Measurements from ENCODE around the gene COL9A3. TPM values are rescaled to one million over a fixed set of nuclear protein-coding genes. Genes with fewer than 3 reads are reported as not detected.

Gene COL9A3
- total RNA-seq, 2 experiments from 2014 or later = not detected

DNA sequence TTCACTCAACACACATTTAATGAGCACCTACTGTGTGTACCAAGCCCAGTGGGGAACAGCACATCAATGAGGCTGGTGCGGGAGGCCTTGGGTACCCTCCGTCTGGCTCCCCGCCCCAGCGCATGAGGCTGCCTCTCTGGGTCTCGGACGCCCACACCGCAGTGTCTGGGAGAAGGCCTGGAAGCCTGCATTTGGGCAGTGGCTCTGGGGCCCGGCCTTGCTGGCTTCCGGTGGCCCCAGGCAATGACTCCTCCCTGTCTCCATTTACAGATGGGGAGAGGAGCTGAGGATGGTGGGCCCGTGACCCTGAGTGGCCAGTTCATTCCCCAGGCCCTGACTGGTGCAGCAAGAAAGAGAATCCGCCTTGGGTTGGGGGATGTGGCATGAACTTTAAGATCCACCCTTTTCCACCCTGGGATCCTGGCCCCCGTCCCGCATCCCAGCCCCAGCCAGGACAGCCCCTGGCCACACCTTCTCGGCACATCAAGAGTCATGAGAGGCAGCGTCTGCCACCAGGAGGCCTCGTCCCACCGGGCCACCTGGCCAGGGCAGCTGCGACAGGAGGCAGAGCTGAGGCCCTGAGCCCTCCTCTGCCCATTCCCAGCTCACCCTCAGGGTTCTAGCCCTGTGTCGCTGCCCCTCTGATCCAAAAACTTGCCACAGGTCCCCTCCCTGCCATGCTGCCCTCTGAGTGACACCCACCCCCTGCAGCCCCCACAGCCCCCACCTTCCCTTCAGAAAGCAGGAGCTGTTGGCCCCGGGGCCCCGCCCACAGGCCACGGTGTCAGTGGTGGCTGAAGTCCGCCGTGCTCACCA, 38.0 kb upstream of the COL9A3 start:
- no peak for ATAC-seq
- Mint-ChIP-seq H3K27ac (peak overlapping the region; percentile 24), H3K27me3 (no peaks in the 10 kb centered on the region), H3K4me3 (no peak overlapping the region), H3K9me3 (no peaks in the 10 kb centered on the region), H3K36me3 (ENCODE audit: low read depth) (no peaks in the 10 kb centered on the region), H3K4me1 (ENCODE audit: low read depth) (peaks cover 30% of the 10 kb centered on the region)
- no peak for DNase-seq
- TF ChIP-seq CTCF (IDR thresholded peaks at IDR 0.05) = no peak
- ChIA-PET CTCF (interaction anchor here (1.0 to 1.8 kb wide), 3 partner anchors 9 to 93 kb away, joined by 3 to 10 read pairs (median 3); no protein-coding TSS in a partner anchor), POLR2A (interaction anchor here (0.6 kb wide), 1 partner anchor 9 kb away, joined by 3 read pairs; no protein-coding TSS in a partner anchor)
- intact Hi-C loops (cut with micrococcal nuclease) = no loop called here

DNA sequence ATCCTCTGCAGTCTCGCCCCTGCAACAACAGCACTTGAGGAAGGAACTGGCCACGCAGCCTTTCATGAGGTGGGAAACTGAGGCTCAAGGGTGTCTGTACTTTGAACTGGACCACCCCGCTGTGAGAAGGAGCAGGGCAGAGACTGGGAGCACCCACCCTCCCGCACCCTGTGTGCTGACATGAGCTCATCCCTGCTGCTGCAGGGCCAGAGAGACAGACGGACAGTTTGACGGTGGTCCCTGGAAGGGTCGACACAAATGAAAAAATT, 37.5 kb upstream of the COL9A3 start:
- H3K27ac Mint-ChIP-seq = no peak overlapping the region
- H3K36me3 Mint-ChIP-seq (ENCODE audit: low read depth) = no peaks in the 10 kb centered on the region
- ATAC-seq (no peak), DNase-seq (no peak)
- CTCF ChIA-PET = interaction anchor here (1.0 to 1.8 kb wide), 3 partner anchors 9 to 93 kb away, joined by 3 to 10 read pairs (median 3); no protein-coding TSS in a partner anchor
- peaks cover 26% of the 10 kb centered on the region for H3K4me1 Mint-ChIP-seq (ENCODE audit: low read depth)
- H3K27me3 Mint-ChIP-seq = no peaks in the 10 kb centered on the region
- POLR2A ChIA-PET = no interaction called here
- no peak for TF ChIP-seq CTCF (IDR thresholded peaks at IDR 0.05)
- H3K4me3 Mint-ChIP-seq = no peak overlapping the region
- intact Hi-C loops (cut with micrococcal nuclease) = no loop called here
- no peaks in the 10 kb centered on the region for H3K9me3 Mint-ChIP-seq

GRCh38 chr20:62780204-62780603, 36.6 kb upstream of the COL9A3 start:
- H3K4me3 Mint-ChIP-seq = no peak overlapping the region
- CTCF ChIA-PET = interaction anchor here (1.5 to 1.8 kb wide), 2 partner anchors 11 to 92 kb away, joined by 3 to 10 read pairs; no protein-coding TSS in a partner anchor
- intact Hi-C loops (cut with micrococcal nuclease) = no loop called here
- H3K9me3 Mint-ChIP-seq = no peaks in the 10 kb centered on the region
- POLR2A ChIA-PET = no interaction called here
- no peaks in the 10 kb centered on the region for H3K36me3 Mint-ChIP-seq (ENCODE audit: low read depth)
- peaks cover 19% of the 10 kb centered on the region for H3K4me1 Mint-ChIP-seq (ENCODE audit: low read depth)
- no peak for ATAC-seq
- no peak overlapping the region for H3K27ac Mint-ChIP-seq
- no peak for TF ChIP-seq CTCF (IDR thresholded peaks at IDR 0.05)
- H3K27me3 Mint-ChIP-seq = no peaks in the 10 kb centered on the region
- DNase-seq = no peak

DNA sequence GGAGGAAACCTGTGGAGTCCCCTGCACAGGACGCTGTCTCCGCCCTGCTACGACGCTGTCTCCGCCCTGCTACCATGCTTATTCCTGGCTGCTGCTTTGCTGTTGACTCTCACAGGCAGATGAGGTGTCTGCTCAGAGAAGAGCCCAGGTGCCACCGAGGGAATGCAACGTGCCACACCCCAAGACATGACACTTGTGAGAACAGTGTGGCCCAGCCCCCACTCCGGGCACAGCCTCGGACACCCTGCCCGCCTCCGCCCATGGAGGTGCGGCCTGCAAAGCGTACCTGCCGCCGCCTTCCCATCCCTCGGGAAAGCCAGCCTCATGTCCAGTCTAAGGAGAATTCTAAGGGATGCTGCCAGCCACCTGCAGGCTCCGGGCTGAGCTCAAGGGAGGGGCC, 36.2 kb upstream of the COL9A3 start:
- H3K27ac Mint-ChIP-seq = no peak overlapping the region
- ChIA-PET POLR2A (no interaction called here), CTCF (interaction anchor here (0.9 to 1.8 kb wide), 2 partner anchors 11 to 126 kb away, joined by 3 to 10 read pairs; no protein-coding TSS in a partner anchor)
- no peaks in the 10 kb centered on the region for H3K9me3 Mint-ChIP-seq
- no peaks in the 10 kb centered on the region for H3K36me3 Mint-ChIP-seq (ENCODE audit: low read depth)
- DNase-seq = no peak
- H3K4me1 Mint-ChIP-seq (ENCODE audit: low read depth) = peaks cover 15% of the 10 kb centered on the region
- no peak overlapping the region for H3K4me3 Mint-ChIP-seq
- ATAC-seq = no peak
- no peak for TF ChIP-seq CTCF (IDR thresholded peaks at IDR 0.05)
- intact Hi-C loops (cut with micrococcal nuclease) = no loop called here
- H3K27me3 Mint-ChIP-seq = no peaks in the 10 kb centered on the region

GRCh38 chr20:62782149-62782892, 34.5 kb upstream of the COL9A3 start:
- intact Hi-C loops (cut with micrococcal nuclease) = no loop called here

More at GRCh38 chr20:62782149-62782892, 34.5 kb upstream of the COL9A3 start:
- H3K27ac Mint-ChIP-seq = no peak overlapping the region
- H3K4me3 Mint-ChIP-seq = no peak overlapping the region
- H3K27me3 Mint-ChIP-seq = no peaks in the 10 kb centered on the region
- no peak for TF ChIP-seq CTCF (IDR thresholded peaks at IDR 0.05)
- DNase-seq (no peak), ATAC-seq (no peak)
- no peaks in the 10 kb centered on the region for H3K36me3 Mint-ChIP-seq (ENCODE audit: low read depth)
- ChIA-PET POLR2A (no interaction called here), CTCF (interaction anchor here (0.8 to 2.7 kb wide), 3 partner anchors 9 to 283 kb away, joined by 3 to 15 read pairs (median 4); no protein-coding TSS in a partner anchor)
- peaks cover 5% of the 10 kb centered on the region for H3K4me1 Mint-ChIP-seq (ENCODE audit: low read depth)
- no peaks in the 10 kb centered on the region for H3K9me3 Mint-ChIP-seq

Data from activated CD8-positive, alpha-beta T cell treated with anti-CD3 and anti-CD28 coated beads for 36 hours (primary cell).